HuH-7.5 (cell line): ENCODE data around the gene ACADS.

Source experiments
- DNase-seq: peaks from one replicate; pipeline ENCODE4 v3.0.0; 2011; ENCODE audit warnings: low spot score

The ACADS gene

GRCh38 chr12:120725659-120726509, at the start of gene ACADS:
Gene ACADS (plus strand): TSS chr12:120725826. CDS start chr12:120725886, 60 bp downstream.
- DNase-seq, result peak; percentile 92

GRCh38 chr12:120677765-120678473, 47.7 kb upstream of the ACADS start:
- DNase-seq, result no peak

DNA sequence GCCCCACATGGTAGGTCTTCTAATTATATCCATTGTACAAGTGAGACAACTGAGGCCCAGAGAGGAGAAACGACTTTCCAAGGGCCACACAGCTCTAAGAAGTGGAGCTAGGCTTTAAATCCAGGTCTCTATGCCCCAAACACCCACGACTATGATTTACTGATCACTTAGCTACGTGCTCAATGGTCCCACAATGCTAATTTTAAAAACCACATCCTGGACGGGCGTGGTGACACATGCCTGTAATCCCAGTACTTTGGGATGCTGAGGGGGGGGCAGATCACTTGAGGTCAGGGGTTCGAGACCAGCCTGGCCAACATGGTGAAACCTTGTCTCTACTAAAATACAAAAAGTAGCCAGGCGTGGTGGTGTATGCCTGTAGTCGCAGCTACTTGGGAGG, 47.1 kb upstream of the ACADS start:
- DNase-seq, result no peak

DNA sequence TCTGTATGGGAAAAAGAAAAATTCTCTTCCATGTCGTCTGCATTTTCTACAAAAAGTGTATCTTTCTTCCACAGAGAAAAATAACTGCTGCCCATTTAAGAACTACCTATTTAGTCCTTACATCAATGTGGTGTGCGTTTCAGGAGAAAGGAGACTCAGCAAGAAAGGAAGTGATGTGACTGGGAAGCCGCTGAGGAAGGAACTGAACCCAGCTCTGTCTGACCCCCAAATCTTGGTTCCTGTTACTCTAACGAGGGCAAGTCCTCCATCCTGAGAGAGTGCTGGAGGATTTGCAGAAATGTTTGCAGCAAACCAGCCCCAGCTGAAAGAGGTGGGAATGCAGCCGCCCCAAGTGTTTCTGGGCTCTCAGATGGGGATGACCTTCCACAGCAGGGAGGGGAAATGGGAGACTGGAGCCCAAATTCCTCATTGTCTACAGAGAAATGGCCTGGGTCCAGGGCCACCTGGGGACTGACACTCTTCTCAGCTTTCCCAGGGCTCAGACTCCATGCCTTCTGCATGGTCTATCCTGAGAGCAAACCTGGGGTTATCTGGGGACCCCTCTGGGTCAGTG, 45.4 kb upstream of the ACADS start:
- DNase-seq, result no peak

DNA sequence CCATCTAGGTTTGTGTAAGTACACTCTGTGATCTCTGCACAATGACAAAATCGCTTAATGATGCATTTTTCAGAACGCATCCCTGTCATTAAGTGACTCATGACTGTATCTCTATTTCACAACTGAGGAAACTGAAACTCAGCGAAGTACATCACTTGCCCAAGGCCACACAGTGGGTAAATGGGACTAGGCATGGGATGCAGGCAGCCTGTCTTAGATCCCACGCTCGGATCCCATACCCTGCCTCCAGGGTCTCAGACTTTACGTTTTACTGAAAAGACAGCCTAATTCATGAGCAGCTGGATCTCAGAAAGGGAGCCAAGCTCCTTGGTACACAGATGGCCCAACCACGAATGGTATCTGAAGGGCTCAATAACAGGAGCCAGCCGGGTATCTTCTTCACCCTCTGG, 41.1 kb upstream of the ACADS start:
- DNase-seq, result no peak

DNA sequence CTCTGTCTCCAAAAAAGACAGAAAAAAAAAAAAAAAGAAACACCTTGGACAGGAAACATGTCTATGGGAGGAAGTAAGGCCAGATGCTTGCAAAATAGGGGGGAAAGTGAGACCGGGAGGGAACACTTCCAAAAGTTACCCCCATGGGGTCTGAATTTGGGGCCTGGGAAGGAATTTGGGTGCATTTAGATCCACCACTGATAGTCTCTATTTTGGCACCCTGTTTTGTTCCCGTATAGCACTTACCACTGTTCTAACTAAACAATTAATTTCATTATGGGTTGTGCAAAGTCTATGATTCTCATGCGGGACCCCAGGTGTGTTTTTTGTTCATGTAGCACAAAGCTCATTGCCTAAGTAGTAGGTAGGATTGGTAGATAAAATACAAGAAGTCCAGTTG, 40.1 kb upstream of the ACADS start:
- DNase-seq, result no peak

DNA sequence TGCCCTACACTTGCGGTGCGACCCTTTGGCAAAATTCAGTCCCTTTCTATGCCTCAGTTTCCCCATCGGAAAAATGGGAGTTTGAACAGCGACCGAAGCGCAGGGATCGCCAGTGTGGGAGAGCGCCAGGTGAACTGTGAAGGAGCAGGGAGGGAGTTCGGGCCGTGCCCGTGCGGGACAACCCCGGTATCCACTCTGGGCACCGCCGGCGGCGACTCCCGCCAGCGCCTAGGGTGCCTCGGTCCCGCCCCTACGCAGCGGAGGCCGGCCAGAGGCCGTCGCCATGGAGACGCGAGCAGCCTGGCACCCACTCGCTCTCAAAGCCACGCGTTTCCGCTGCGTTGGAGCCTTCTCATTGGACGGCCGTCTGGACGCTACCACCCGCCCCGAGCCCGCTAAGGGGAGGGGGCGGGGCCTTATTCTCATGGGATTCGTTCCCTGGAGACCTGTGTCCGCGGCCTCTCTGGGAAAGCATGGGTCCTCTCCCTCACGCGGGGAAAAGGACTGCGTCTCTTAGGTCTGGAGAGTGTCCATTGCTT, 39.4 kb upstream of the ACADS start:
- DNase-seq, result peak; percentile 83

- DNase-seq, result peak; percentile 96
Measured at GRCh38 chr12:120686690-120687577, 38.7 kb upstream of the ACADS start, which contains the start of gene MLEC. Gene MLEC (plus strand): TSS chr12:120687149. CDS start chr12:120687297, 148 bp downstream.

DNA sequence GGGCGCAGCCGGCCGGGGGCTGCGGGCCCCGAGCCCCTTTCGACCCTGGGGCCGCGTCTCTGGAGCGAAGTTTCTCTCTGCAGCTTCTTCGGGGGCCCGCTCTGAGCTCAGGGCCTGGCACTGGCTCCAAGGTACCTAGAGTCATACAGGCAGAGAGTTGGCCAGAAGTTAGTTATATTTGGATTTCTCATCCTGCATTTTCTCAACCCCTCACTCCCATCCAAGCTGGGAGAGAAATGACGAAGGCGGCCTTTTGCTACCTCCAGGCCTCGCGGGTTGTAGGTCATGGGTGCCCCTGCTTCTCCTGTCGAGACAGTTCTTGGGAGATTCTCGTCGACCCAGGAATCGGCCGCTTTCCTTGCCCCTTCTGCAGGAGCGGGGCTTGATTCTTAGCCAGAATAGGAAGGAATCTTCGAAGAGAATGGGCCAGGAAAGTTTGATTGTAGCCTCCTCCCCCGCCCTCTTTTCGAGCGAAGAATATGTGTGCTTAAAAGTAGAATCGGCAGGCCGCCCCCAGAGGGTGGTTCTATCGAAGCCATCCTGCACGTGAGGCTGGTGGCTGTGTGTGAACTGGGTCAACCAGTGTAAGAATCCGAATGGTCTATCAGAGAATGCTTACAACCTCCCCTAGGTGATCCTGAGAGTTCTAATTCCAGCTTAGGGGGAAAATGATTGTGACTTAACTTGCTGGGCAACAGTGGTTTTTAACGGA, 37.9 kb upstream of the ACADS start:
- DNase-seq, result no peak

DNA sequence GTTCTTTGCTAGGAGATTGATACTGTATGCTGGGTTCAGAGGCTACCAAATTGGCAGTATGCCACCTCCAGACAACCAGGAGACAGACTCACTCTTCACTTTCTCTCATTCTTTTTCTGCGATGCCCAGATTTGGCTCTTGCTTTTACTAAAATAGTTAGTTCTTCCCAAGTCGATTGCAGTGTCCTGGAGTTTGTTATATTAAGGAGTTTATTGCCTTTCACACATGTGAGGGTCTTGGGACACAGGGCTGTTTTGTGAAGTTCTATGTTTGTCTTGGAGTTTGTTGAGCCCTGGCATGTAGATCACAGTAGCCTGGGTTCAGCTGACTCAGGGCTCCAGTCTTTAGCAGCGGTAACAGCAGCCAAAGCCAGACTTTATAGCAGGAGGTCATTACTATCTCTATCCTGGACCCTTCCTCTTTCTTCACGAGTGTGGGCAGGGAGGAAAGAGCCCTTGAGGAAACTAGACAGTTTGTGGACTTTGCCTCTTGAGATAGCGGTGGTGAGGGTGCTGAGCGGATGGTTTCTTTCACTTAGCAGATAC, 37.0 kb upstream of the ACADS start:
- DNase-seq, result no peak

GRCh38 chr12:120689397-120690082, 36.1 kb upstream of the ACADS start:
- DNase-seq, result no peak

DNA sequence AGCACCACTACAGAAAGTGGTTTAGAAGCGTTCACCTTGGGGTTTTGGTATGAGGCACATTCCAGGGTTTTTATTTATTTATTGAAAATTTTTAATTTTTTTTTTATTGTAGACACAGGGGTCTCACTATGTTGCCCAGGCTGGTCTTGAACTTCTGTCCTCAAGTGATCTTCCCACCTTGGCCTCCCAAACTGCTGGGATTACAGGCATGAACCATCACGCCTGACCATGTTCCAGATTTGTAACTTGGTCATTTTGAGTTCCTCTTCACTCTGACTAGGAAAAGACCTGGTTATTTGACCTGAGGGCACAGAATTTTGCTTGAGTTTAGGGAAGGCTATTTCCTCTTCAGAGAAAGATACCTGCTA, 35.6 kb upstream of the ACADS start:
- no peak for DNase-seq

GRCh38 chr12:120690978-120691377, 34.6 kb upstream of the ACADS start:
- no peak for DNase-seq

DNA sequence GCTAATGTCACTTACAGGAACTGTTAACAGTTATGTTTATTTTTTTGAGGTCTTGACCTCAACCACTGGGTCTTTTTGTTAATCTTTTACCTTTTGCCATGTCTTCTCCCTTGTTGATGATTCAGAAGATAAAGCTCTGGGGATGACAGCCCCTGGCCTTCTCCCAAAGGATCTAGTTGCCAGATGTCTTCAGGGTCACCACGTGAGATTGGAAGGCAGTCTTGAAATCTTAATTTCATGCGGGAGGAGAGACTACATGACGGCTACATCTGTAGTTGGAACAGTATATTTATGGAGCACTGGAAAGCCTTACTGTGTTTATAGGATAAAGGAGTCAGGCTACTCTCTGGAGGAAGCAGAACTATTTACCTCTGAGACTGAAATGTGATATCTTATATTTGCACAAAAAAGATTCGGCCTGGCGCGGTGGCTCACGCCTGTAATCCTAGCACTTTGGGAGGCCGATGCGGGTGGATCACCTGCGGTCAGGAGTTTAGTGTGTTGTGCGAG, 33.0 kb upstream of the ACADS start:
- no peak for DNase-seq

- DNase-seq, result no peak
Measured at GRCh38 chr12:120693848-120694247, 31.8 kb upstream of the ACADS start.

GRCh38 chr12:120696626-120697025, 29.0 kb upstream of the ACADS start:
- DNase-seq, result no peak

GRCh38 chr12:120697344-120697743, 28.3 kb upstream of the ACADS start:
- DNase-seq, result no peak

DNA sequence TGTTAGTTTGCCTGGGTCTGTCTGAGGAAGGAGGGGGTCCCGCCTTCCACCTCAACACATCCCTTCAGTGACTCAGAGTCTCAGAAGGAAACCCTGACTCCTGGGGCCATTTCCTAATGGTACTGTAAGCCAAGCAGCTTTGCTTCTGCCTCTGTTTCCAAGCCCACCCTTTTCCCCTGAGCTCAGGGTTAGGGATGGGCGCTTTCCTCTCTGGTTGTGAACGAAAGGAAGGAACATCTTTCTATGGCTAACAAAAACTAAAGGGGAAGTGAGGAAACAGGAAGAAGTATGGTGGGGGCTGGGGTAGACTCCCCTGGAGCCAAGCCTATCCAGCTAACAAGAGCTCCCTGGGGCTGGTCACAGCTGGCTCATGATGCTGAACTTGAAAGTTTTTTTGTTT, 27.0 kb upstream of the ACADS start:
- no peak for DNase-seq

GRCh38 chr12:120699553-120699952, 26.1 kb upstream of the ACADS start:
- DNase-seq, result no peak

- no peak for DNase-seq
Measured at GRCh38 chr12:120700886-120701285, 24.7 kb upstream of the ACADS start.
